HEK293T (cell line): ENCODE data around the gene RNF149.

ENCODE experiments used
- CTCF ChIA-PET: fragments of 350-600 bp; formaldehyde crosslinking; extraction: SDS; loops from one replicate; lab custom pipeline; 2021; ENCODE audit warnings: antibody characterized with exemption, inconsistent platforms; lab: Yijun Ruan, JAX
- POLR2A ChIA-PET: fragments of 350-600 bp; formaldehyde crosslinking; extraction: SDS; loops from one replicate; lab custom pipeline; 2020; ENCODE audit warnings: antibody characterized with exemption, inconsistent platforms; lab: Yijun Ruan, JAX
- DNase-seq: peaks from one replicate; pipeline ENCODE4 v3.0.0; 2012; ENCODE audit warnings: mixed read lengths; ENCODE audit errors: extremely low spot score
- ARNT ChIP-seq: fragments of 450-650 bp; IDR thresholded peaks from 2 replicates; pipeline ENCODE4 v1.6.1; 2017; ENCODE audit warnings: mild to moderate bottlenecking
- BHLHE40 ChIP-seq: fragments of 450-650 bp; IDR thresholded peaks from 2 replicates; pipeline ENCODE4 v1.6.1; 2016; ENCODE audit warnings: mild to moderate bottlenecking, moderate library complexity, borderline replicate concordance
- CTBP1 ChIP-seq: fragments of 450-650 bp; IDR thresholded peaks from 2 replicates; pipeline ENCODE4 v1.6.1; 2016; ENCODE audit warnings: borderline replicate concordance
- ELF4 ChIP-seq: fragments of 450-650 bp; IDR thresholded peaks from 2 replicates; pipeline ENCODE4 v1.6.1; 2017; ENCODE audit warnings: antibody characterized with exemption
- FOXA1 ChIP-seq: fragments of 450-650 bp; IDR thresholded peaks from 2 replicates; pipeline ENCODE4 v1.6.1; 2016; ENCODE audit warnings: mild to moderate bottlenecking
- FOXK2 ChIP-seq: fragments of 450-650 bp; IDR thresholded peaks from 2 replicates; pipeline ENCODE4 v1.6.1; 2016; ENCODE audit warnings: mild to moderate bottlenecking
- FOXM1 ChIP-seq: fragments of 450-650 bp; IDR thresholded peaks from 2 replicates; pipeline ENCODE4 v1.6.1; 2017; ENCODE audit warnings: mild to moderate bottlenecking, borderline replicate concordance
- HDGF ChIP-seq: fragments of 450-650 bp; IDR thresholded peaks from 2 replicates; pipeline ENCODE4 v1.6.1; 2017; ENCODE audit warnings: antibody characterized with exemption, borderline replicate concordance
- L3MBTL2 ChIP-seq: fragments of 450-650 bp; conservative IDR thresholded peaks from 2 replicates; pipeline ENCODE4 v1.6.1; 2016; ENCODE audit warnings: mild to moderate bottlenecking
- LEF1 ChIP-seq: fragments of 450-650 bp; IDR thresholded peaks from 2 replicates; pipeline ENCODE4 v1.6.1; 2017; ENCODE audit warnings: mild to moderate bottlenecking, borderline replicate concordance
- NFRKB ChIP-seq: fragments of 450-650 bp; IDR thresholded peaks from 2 replicates; pipeline ENCODE4 v1.6.1; 2016; ENCODE audit warnings: mild to moderate bottlenecking, moderate library complexity
- PKNOX1 ChIP-seq: fragments of 450-650 bp; IDR thresholded peaks from 2 replicates; pipeline ENCODE4 v1.6.1; 2016
- SP1 ChIP-seq: fragments of 450-650 bp; IDR thresholded peaks from 2 replicates; pipeline ENCODE4 v1.6.1; 2017
- SUZ12 ChIP-seq: fragments of 450-650 bp; IDR thresholded peaks from 2 replicates; pipeline ENCODE4 v1.6.1; 2016; ENCODE audit warnings: mild to moderate bottlenecking
- TARDBP ChIP-seq: fragments of 450-650 bp; IDR thresholded peaks from 2 replicates; pipeline ENCODE4 v1.6.1; 2016
- ZNF384 ChIP-seq: fragments of 450-650 bp; IDR thresholded peaks from 2 replicates; pipeline ENCODE4 v1.6.1; 2016

Gene RNF149

DNA sequence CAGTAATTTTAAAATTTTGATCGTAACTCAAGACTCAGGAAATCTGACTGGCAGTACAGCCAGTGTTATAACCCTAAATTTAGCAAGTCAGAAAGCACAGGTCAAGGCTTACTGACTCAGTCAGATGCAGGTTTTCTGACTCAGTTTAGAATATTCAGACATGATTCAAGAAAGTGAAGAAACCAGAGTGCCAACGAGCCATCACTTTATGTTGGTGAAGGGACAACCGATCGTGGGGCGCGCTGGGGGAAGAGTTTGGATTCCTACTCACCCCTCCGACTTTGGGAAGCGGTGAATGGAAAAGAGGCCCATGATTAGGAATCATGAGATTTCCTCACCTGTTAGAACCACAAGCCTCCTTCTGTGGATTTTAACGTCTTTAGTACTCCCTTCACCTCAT is 998 bp downstream of the RNF149 start:
- TF ChIP-seq PKNOX1 (no peak), ZNF384 (no peak), CTBP1 (no peak), SP1 (no peak), FOXA1 (no peak), FOXK2 (no peak), LEF1 (no peak), ARNT (no peak), SUZ12 (no peak), ELF4 (no peak), L3MBTL2 (no peak)
- CTCF ChIA-PET: no interaction called here
- no peak for DNase-seq
- POLR2A ChIA-PET: interaction anchor here (0.9 to 1.6 kb wide), 2 partner anchors 56 to 91 kb away, joined by 4 to 5 read pairs; no protein-coding TSS in a partner anchor

DNA sequence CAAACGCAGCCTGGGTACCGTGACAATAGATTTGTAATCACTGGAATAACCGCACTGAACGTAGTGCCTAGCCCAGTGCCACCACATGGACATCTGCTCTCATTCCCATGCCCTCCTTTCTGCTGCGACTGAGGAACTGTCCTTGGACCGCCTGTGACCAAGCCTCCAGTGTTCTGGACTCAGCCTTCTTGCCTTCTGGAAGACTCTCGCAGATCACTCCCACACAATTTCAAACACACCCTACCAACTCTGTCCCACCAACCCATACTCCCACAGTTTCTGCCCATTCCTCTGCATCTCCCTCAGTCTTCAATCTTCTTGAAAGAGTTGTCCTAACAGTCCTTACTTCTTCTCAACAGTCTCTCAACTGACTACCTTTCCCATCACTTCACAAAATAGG is 2.1 kb downstream of the RNF149 start:
- ChIA-PET POLR2A (no interaction called here), CTCF (no interaction called here)
- DNase-seq: no peak
- TF ChIP-seq CTBP1: no peak
- TF ChIP-seq FOXA1: no peak
- TF ChIP-seq ZNF384: no peak
- no peak for TF ChIP-seq FOXM1
- no peak for TF ChIP-seq ELF4
- TF ChIP-seq BHLHE40: no peak
- TF ChIP-seq PKNOX1: no peak
- TF ChIP-seq L3MBTL2: no peak
- no peak for TF ChIP-seq HDGF
- no peak for TF ChIP-seq SP1
- TF ChIP-seq NFRKB: no peak
- no peak for TF ChIP-seq SUZ12
- no peak for TF ChIP-seq FOXK2
- TF ChIP-seq ARNT: no peak
- no peak for TF ChIP-seq LEF1
- no peak for TF ChIP-seq TARDBP

DNA sequence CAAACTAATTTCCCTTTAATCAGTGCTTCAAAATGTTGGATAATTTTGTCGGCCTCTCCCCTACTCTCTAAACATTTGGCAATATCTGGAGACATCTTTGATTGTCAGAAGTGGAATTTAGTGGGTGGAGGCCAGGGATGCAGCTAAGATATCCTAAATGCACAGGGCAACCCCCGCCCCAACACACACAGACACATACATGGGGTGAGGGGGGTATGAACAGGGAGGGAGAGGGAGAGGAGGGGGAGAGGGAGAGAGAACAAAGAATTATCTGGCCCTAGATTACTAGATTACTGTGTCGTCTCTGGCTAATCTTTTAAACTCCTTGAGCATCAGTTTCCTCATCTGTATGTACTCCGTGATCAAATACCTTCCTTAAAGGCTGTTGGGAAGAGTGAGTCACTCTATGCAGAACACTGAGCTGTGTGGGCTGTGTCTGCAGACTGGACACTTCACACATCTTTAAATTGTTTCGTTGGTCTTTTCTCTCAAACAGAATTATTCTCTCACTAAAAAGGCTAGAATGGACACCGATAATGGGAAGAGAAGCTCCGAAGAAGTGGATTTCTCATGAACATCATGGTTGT is 2.9 kb downstream of the RNF149 start:
- ChIA-PET CTCF (interaction anchor here (0.7 kb wide), 1 partner anchor 9 kb away, joined by 3 read pairs; no protein-coding TSS in a partner anchor), POLR2A (no interaction called here)
- TF ChIP-seq TARDBP: no peak
- no peak for TF ChIP-seq SUZ12
- no peak for TF ChIP-seq HDGF
- TF ChIP-seq ELF4: no peak
- no peak for DNase-seq

- TF ChIP-seq FOXM1 (no peak), LEF1 (no peak), FOXA1 (no peak), ZNF384 (no peak), HDGF (no peak), PKNOX1 (no peak)
- ChIA-PET POLR2A (no interaction called here), CTCF (no interaction called here)
- DNase-seq: no peak
Measured at GRCh38 chr2:101305035-101305434, 3.5 kb downstream of the RNF149 start.

GRCh38 chr2:101303688-101304087 is 4.8 kb downstream of the RNF149 start:
- no peak for DNase-seq
- CTCF ChIA-PET: interaction anchor here (0.7 kb wide), 1 partner anchor 29 kb away, joined by 3 read pairs; no protein-coding TSS in a partner anchor
- TF ChIP-seq L3MBTL2 (no peak), TARDBP (no peak), BHLHE40 (no peak), FOXA1 (no peak), PKNOX1 (no peak), ZNF384 (no peak), LEF1 (no peak), HDGF (no peak), FOXK2 (no peak)
- POLR2A ChIA-PET: interaction anchor here (2.0 kb wide), 1 partner anchor 51 kb away, joined by 4 read pairs; the partner anchor contains the start of gene CNOT11

- CTCF ChIA-PET: no interaction called here
- no peak for DNase-seq
- POLR2A ChIA-PET: no interaction called here
- TF ChIP-seq FOXK2 (no peak), NFRKB (no peak), ARNT (no peak), LEF1 (no peak)
Measured at GRCh38 chr2:101302016-101302415, 6.5 kb downstream of the RNF149 start.
